ENCODE results near the gene OSBPL10.

Gene OSBPL10

GRCh38 chr3:31729573-31729972 is 251.5 kb downstream of the OSBPL10 start:
- DNase-seq, result no peak

- DNase-seq, result no peak
Observed at GRCh38 chr3:31729082-31729481, 252.0 kb downstream of the OSBPL10 start.

DNA sequence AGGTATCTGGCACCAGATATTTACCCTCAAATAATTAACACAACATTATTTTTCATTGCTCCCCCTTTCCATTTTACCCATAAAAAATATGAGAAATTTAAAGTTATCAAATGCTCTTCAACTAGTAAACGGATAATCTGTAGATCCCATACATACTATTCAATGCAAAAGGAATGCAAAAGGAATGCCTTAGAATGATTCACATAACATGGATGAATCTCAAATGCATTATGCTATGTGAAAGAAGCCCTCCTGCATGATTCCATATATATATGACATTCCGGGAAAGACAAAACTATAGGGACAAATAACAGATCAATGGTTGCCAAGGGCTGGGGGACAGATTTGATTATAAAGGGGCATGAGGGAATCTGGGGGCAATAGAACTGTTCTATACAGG is 252.7 kb downstream of the OSBPL10 start:
- no peak for DNase-seq

- DNase-seq, result no peak
Observed at GRCh38 chr3:31725976-31726375, 255.1 kb downstream of the OSBPL10 start.

- DNase-seq, result no peak
Observed at GRCh38 chr3:31725568-31725967, 255.5 kb downstream of the OSBPL10 start.

DNA sequence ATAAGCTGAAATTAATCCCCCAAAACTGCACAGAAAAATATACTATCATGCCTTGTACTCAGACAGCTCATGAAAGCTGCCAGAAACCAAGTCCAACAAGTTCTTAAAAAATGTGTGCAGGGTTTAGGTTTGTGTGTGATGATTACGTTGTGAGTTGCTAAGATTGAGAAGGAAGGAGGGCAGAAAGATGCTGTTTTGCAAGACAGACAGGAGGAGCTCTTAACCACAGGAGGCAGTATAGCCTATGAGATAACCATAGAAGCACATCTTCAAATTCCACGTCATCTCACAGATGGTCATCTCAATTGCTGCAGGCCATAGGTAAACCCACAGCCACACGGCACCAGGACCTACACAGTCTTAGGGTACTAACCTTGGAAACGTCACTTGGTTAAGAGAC is 256.4 kb downstream of the OSBPL10 start:
- no peak for DNase-seq

- no peak for DNase-seq
Observed at GRCh38 chr3:31724116-31724515, 256.9 kb downstream of the OSBPL10 start.

GRCh38 chr3:31723701-31724100 is 257.4 kb downstream of the OSBPL10 start:
- DNase-seq, result no peak

GRCh38 chr3:31721676-31722075 is 259.4 kb downstream of the OSBPL10 start:
- DNase-seq, result no peak

DNA sequence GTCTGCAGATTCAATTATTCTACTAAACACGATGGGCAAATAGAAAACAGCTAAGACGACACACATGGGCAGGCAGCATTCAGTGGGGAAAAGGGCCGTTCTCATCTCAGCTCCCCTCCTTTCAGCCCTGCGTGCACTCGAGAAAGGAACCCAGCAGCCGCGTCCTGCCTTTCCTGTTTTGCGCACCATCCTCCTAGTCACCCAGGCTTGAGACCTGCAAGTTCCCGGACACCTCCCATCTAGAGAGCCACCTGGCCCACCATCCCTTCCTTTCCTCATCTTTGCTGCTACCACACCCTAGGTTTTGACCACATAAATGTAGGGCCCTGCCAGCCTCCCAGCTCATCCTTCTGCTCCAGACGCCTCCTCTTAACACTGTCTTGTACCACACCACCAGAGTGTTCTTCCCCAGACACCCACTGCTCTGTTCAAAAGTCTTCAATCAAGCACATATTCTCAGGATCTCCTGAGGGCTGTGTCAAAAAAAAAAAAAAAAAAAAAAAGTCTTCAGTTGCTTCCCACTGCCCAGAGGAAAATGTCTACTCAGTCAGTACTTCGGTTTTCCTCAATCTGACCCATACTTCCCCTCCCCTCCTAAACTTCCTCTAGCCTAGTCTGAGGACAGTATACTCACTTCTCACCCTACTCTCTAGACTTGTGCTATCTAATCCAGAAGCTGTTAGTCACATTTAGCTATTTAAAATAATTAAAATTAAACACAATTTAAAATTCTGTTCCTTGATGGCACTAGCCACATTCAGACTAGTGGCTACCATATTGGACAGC is 266.4 kb downstream of the OSBPL10 start:
- DNase-seq, result no peak

- DNase-seq, result no peak
Observed at GRCh38 chr3:31713816-31714215, 267.2 kb downstream of the OSBPL10 start.

GRCh38 chr3:31710123-31710803 is 270.8 kb downstream of the OSBPL10 start:
- DNase-seq, result no peak

DNA sequence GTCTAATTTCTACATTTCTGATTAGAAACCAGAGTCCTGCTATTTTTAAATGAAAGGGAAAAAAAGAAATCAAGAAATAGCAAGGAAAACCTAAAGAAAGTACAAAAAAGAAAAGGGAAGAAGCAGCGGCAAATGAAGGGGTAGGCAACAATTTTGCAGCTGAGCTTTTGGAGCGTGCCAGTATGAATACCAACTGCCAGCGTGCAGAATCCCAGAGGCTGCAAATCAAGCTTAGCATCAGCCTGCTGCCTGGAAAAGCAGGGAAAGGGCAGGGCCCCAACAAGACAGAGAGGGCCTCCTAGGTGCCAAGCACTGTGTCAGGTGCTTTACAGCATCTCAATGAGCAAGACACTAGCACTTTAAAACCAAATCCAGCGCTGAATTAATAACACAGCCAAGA is 271.5 kb downstream of the OSBPL10 start:
- DNase-seq, result no peak

- no peak for DNase-seq
Observed at GRCh38 chr3:31709005-31709404, 272.1 kb downstream of the OSBPL10 start.

GRCh38 chr3:31707286-31707685 is 273.8 kb downstream of the OSBPL10 start:
- DNase-seq, result no peak

- DNase-seq, result no peak
Observed at GRCh38 chr3:31705736-31706135, 275.3 kb downstream of the OSBPL10 start.

GRCh38 chr3:31704591-31705179 is 276.4 kb downstream of the OSBPL10 start:
- DNase-seq, result no peak

- DNase-seq, result no peak
Observed at GRCh38 chr3:31704156-31704555, 276.9 kb downstream of the OSBPL10 start.

- DNase-seq, result no peak
Observed at GRCh38 chr3:31701286-31701685, 279.8 kb downstream of the OSBPL10 start.

DNA sequence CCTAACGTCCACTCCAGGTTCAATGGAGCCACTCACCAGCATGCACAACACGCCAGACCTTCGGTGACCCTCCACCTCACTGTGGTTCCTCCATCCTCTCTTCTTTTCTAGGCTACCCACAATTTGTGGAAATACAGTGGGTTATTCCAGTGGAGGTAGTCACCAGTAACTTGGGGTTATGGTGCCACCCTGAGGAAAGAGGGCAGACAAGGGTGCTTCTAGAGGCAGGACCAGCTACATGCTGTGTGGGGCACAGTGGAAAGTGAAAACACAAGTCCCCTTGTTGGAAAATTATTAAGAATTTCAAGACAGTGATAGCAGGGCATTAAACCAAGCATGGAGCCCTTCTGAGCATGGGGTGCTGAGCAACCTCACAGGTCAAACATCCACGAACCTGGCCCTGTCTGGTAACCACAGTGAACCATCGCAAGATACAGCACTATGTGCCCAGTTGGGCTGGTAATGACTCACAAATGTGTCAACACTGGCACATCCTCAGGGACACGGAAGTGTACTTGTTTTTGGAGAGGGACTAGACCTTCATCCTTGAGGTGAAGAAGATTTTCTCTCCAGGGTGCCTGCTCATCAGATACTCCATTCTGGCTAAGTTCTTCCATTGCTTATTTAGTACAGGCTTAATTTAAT is 281.6 kb downstream of the OSBPL10 start:
- DNase-seq, result no peak

DNA sequence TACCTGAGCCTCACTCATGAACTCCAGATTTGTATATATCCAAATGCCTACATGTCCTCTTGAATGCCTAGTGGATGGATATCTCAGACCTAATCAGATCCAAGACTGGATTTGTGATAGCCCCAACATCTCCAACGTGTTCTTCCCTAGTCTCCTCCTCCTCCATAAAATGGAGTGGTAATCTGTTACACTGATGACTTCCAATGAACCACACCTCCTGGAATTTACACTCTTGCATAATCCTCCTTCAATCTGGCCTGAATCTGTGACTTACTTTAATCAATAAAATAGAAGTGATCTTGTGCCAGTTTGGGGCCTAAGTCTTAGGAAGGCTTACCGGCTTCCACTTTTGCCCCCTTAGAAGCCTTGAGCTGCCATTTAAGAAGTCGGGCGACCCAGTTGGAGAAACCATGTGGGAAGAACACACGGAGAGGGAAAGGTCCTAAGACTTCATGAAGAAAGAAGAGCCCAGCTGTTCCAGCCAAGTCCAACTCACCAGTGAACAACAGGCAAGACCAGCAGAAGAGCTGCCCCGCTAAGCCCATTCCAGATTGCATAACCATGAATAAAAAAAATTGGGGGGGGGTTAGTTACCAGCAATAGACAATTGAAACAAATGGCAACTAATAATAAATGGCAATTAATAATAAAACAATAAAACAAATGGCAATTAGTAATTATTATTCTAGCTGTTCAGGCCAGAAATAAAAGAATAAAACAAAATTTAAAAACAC is 284.1 kb downstream of the OSBPL10 start:
- no peak for DNase-seq

DNA sequence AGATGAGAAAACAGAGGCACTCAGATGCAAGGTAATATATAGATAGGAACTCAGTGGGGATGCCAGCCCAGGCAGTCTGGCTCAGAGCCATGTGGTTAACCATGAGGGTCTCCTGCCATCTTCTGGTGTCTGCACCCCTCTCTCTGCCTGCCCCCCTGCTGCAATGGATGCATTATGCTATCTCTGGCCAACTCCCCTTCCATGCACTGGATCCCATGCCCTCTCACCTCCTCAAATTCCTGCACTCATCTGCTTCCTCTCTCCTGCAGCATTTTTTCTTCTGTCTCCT is 285.1 kb downstream of the OSBPL10 start:
- no peak for DNase-seq

Measured in activated CD4-positive, alpha-beta T cell treated with anti-CD3 and anti-CD28 coated beads for 4 hours (primary cell).